ENCODE measurements around the gene KREMEN1. TPM values are rescaled to one million over a fixed set of nuclear protein-coding genes. Genes with fewer than 3 reads are reported as not detected.

Gene KREMEN1
- total RNA-seq, 1 donor from 2014 or later: 5.8 TPM

DNA sequence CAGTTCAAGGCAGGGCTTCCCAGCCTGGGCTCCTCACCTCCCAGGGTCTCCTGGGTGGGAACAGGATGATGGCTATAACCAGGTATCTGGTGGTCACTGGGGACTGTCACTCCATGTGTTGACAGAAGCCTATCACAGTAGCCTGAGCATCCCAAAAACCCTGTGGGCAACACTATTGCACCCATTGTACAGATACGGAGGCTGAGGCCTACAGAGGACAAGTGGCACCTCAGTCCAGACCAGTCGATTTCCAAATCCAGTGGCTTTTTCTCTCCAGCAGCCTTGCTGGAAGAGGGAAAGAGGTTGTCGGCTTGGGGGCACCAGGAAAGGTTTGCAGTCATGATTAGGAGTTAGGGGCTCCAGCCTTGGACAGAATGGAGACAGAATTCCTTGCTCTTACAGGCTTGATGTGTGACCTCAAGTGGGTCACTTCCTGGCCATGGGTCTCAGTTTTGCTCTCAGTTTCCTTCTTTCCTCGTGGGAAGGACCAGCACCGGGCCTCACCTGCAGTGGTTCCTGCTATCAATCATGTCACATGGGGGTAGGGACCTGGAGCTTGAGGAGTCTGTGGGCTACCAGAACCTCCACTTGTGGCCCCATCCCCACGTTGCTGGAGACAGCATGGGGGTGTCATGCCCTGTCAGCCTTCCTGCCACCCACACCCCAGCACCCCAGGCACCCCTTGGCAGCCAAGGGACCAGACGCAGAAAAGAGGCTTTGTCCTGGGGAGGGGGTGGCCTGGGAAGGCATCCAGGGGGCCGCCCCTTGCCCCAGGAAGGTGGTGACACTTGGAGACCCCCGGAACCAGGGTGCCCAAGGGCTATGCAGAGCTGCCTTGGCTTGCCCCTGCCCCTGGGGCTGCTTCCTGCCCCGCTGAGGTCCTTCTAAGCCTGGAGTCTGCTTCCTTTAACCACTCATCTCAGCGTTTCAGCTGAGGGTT is 135.0 kb downstream of the KREMEN1 start:
- H3K27me3 ChIP-seq (ENCODE audit: control insufficient read depth, insufficient read depth, low read length): peaks cover 18% of the 10 kb centered on the region
- DNase-seq (ENCODE audit: low read depth) (no peak), FAIRE-seq (peak; percentile 83)
- H3K4me3 ChIP-seq (ENCODE audit: low read depth, low read length): no peak overlapping the region
- TF ChIP-seq CTCF (IDR thresholded peaks at IDR 0.05; ENCODE audit: insufficient read depth, low read length, severe bottlenecking): no peak
- H3K36me3 ChIP-seq (ENCODE audit: control insufficient read depth, insufficient read depth, low read length): no peaks in the 10 kb centered on the region

- DNase-seq (ENCODE audit: low read depth) (no peak), FAIRE-seq (no peak)
- Histone ChIP-seq H3K4me3 (ENCODE audit: low read depth, low read length) (no peak overlapping the region), H3K36me3 (ENCODE audit: control insufficient read depth, insufficient read depth, low read length) (no peaks in the 10 kb centered on the region), H3K27me3 (ENCODE audit: control insufficient read depth, insufficient read depth, low read length) (peaks cover 18% of the 10 kb centered on the region)
- no peak for TF ChIP-seq CTCF (IDR thresholded peaks at IDR 0.05; ENCODE audit: insufficient read depth, low read length, severe bottlenecking)
Observed at GRCh38 chr22:29208502-29208862, 135.6 kb downstream of the KREMEN1 start.

DNA sequence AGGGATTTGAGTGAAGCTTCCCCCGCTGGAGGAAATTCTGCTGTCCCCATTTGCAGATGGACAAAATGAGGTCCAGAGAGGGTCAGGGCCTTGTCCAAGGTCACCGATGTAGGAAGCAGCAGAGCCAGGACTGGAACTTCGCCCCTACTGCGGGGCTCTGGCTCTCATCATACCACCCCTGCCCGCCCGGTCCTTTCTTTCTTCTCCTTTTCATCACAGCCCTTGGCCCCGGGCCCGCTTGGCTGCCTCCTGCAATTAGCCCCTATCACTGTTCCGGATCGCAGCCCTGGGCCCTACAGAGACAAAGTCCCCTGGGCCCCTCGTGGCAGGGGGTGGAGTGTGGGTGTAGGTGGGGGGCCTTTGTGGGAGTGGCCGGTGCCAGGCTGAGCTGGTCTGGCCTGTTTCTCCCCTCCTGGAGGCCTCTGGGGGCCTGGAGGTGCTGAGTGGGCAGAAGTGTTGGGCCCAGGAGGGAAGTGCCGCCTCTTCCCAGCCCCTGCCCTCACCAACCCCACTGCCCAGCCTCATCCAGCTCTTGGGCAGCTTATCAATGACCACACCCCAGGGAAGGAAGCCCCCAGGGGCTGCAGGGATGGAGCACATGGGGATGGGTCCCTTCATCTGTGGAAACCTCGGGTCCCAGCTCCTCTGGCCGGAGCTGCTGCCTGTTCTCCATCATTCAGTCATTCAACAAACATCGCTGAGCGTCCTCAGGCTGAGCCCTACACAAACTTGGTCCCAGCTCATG is 136.2 kb downstream of the KREMEN1 start:
- Histone ChIP-seq H3K4me3 (ENCODE audit: low read depth, low read length) (no peak overlapping the region), H3K27me3 (ENCODE audit: control insufficient read depth, insufficient read depth, low read length) (peaks cover 18% of the 10 kb centered on the region), H3K36me3 (ENCODE audit: control insufficient read depth, insufficient read depth, low read length) (no peaks in the 10 kb centered on the region)
- no peak for TF ChIP-seq CTCF (IDR thresholded peaks at IDR 0.05; ENCODE audit: insufficient read depth, low read length, severe bottlenecking)
- DNase-seq (ENCODE audit: low read depth) (no peak), FAIRE-seq (peak; percentile 23)

GRCh38 chr22:29209624-29209929 is 136.7 kb downstream of the KREMEN1 start:
- H3K4me3 ChIP-seq (ENCODE audit: low read depth, low read length): no peak overlapping the region
- DNase-seq (ENCODE audit: low read depth) (peak; percentile 17), FAIRE-seq (no peak)
- H3K27me3 ChIP-seq (ENCODE audit: control insufficient read depth, insufficient read depth, low read length): peaks cover 18% of the 10 kb centered on the region
- TF ChIP-seq CTCF (IDR thresholded peaks at IDR 0.05; ENCODE audit: insufficient read depth, low read length, severe bottlenecking): no peak
- no peaks in the 10 kb centered on the region for H3K36me3 ChIP-seq (ENCODE audit: control insufficient read depth, insufficient read depth, low read length)

DNA sequence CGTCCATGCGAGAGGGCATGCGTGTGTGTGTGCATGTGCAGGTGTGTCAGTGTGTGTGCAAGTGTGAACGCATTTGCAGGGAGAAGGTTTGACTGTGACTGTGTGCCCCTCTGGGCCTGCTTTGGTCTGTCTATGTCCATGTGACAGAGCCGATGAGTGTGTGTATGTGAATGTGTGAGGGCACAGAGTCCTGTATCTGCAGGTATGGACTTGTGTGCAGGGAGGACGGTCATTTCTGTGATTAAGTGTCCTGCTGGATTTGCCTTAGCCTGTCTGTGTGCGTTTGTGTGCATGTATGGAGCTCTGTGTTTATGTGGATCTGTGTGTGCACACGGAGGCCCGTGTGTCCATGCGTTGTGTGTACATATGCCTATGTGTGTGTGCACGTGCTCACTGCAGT is 138.2 kb downstream of the KREMEN1 start:
- Histone ChIP-seq H3K36me3 (ENCODE audit: control insufficient read depth, insufficient read depth, low read length) (no peaks in the 10 kb centered on the region), H3K4me3 (ENCODE audit: low read depth, low read length) (no peak overlapping the region), H3K27me3 (ENCODE audit: control insufficient read depth, insufficient read depth, low read length) (peaks cover 17% of the 10 kb centered on the region)
- FAIRE-seq: peak; percentile 96
- TF ChIP-seq CTCF (IDR thresholded peaks at IDR 0.05; ENCODE audit: insufficient read depth, low read length, severe bottlenecking): no peak
- peak; percentile 83 for DNase-seq (ENCODE audit: low read depth)

Measured in bronchial epithelial cell (primary cell).